GM12878 (cell line): ENCODE results near the gene VEGFA.

Experiments
- CBX5 ChIP-seq: sonication (generic); IDR thresholded peaks from 2 replicates; pipeline ENCODE4 v1.6.1; 2016; ENCODE audit warnings: low read depth, moderate library complexity, mild to moderate bottlenecking, inconsistent platforms
- EP300 ChIP-seq, 2 experiments: fragments of 150-350 bp in 1 of 2; IDR thresholded peaks; 2 replicates each; pipeline ENCODE4 v1.6.1; 2011 to 2012; ENCODE audit warnings: low read depth in 2 of 2, low read length in 2 of 2, borderline replicate concordance in 1 of 2, improper control_type of control experiment in 1 of 2, inconsistent platforms in 1 of 2; ENCODE audit not compliant: control insufficient read depth in 1 of 2
- HCFC1 ChIP-seq: fragments of 150-350 bp; IDR thresholded peaks from 2 replicates; pipeline ENCODE4 v1.6.1; 2014; ENCODE audit warnings: low read length
- NR2C2 ChIP-seq: IDR thresholded peaks from 2 replicates; pipeline ENCODE4 v1.6.1; 2011; ENCODE audit warnings: borderline replicate concordance, low read depth; ENCODE audit not compliant: control insufficient read depth, insufficient read length
- PAX5 ChIP-seq: IDR thresholded peaks from 2 replicates; pipeline ENCODE4 v1.6.1; 2011; ENCODE audit warnings: low read depth, low read length, borderline replicate concordance
- POLR2A ChIP-seq: IDR thresholded peaks from 2 replicates; pipeline ENCODE4 v1.6.1; 2011; ENCODE audit warnings: low read depth, mild to moderate bottlenecking, low read length
- SIX5 ChIP-seq: IDR thresholded peaks from 2 replicates; pipeline ENCODE4 v1.6.1; 2011; ENCODE audit warnings: mild to moderate bottlenecking, low read depth, low read length, moderate library complexity; ENCODE audit not compliant: severe bottlenecking
- SMAD5 ChIP-seq: IDR thresholded peaks from 2 replicates; pipeline ENCODE4 v1.6.1; 2016; ENCODE audit warnings: antibody characterized with exemption, low read depth
- ZSCAN29 ChIP-seq: fragments of 450-650 bp; IDR thresholded peaks from 2 replicates; pipeline ENCODE4 v1.6.1; 2017; ENCODE audit warnings: mild to moderate bottlenecking, moderate library complexity
- TF ChIP-seq, protein P1 (sequence below), 3 experiments: IDR thresholded peaks in 2 of 3; conservative IDR thresholded peaks in 1 of 3; 2 replicates each; pipeline ENCODE4 v1.5.1; 2011; ENCODE audit warnings: low read depth in 3 of 3, low read length in 3 of 3, mild to moderate bottlenecking in 3 of 3, control low read depth in 2 of 3, moderate library complexity in 2 of 3, inconsistent platforms in 1 of 3, mixed read lengths in 1 of 3; ENCODE audit not compliant: control insufficient read depth in 2 of 3, insufficient read depth in 1 of 3; ENCODE audit errors: extremely low read depth in 1 of 3

DNA sequence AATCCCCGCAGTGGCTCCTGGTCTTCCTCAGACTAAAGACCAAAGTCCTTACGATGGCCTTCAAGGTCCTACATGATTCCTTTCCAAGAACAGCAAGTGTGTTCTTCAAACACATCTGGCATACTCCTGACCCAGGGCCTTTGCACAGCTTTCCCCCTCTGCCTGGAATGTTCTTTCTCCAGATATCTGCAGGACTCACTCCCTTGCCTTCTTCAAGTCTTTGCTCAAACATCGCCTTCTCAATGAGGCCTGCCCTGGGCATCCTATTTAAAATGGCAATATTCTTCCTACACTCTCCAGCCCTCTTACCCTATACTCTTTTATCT is 30.2 kb downstream of the VEGFA start:
- TF ChIP-seq POLR2A = no peak
- TF ChIP-seq, protein P1, sequence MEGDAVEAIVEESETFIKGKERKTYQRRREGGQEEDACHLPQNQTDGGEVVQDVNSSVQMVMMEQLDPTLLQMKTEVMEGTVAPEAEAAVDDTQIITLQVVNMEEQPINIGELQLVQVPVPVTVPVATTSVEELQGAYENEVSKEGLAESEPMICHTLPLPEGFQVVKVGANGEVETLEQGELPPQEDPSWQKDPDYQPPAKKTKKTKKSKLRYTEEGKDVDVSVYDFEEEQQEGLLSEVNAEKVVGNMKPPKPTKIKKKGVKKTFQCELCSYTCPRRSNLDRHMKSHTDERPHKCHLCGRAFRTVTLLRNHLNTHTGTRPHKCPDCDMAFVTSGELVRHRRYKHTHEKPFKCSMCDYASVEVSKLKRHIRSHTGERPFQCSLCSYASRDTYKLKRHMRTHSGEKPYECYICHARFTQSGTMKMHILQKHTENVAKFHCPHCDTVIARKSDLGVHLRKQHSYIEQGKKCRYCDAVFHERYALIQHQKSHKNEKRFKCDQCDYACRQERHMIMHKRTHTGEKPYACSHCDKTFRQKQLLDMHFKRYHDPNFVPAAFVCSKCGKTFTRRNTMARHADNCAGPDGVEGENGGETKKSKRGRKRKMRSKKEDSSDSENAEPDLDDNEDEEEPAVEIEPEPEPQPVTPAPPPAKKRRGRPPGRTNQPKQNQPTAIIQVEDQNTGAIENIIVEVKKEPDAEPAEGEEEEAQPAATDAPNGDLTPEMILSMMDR (IDR thresholded peaks at IDR 0.05 in 2 of 3, conservative IDR thresholded peaks at IDR 0.05 in 1 of 3; ENCODE audit: control insufficient read depth in 2 of 3, extremely low read depth in 1 of 3, insufficient read depth in 1 of 3, low read depth in 3 of 3, low read length in 3 of 3) = no peak
- no peak for TF ChIP-seq SMAD5
- TF ChIP-seq NR2C2 = no peak
- TF ChIP-seq ZSCAN29 = no peak
- TF ChIP-seq EP300 (IDR thresholded peaks at IDR 0.05; ENCODE audit: borderline replicate concordance in 1 of 2, control insufficient read depth in 1 of 2, low read depth in 2 of 2, low read length in 2 of 2) = no peak
- TF ChIP-seq CBX5 = no peak
- no peak for TF ChIP-seq SIX5
- no peak for TF ChIP-seq HCFC1
- TF ChIP-seq PAX5 = no peak
